Measurements from ENCODE around the gene KRT35.

GRCh38 chr17:41449008-41449407, 31.9 kb downstream of the KRT35 start:
- TF ChIP-seq GATA2 (IDR thresholded peaks at IDR 0.05; ENCODE audit: low read depth, low read length) = no peak
- no peak for TF ChIP-seq GATA3 (IDR thresholded peaks at IDR 0.05; ENCODE audit: low read depth, low read length)

All from SH-SY5Y (cell line).